Neutrophil (primary cell): ENCODE results near the gene PGF.

Experiments used
- H3K27ac ChIP-seq: fragments of 200-600 bp; sonication (generic); 2 replicates; pipeline ENCODE4 v1.5.1; 2016; ENCODE audit warnings: mild to moderate bottlenecking, moderate library complexity
- H3K27me3 ChIP-seq: fragments of 200-600 bp; sonication (generic); 2 replicates; pipeline ENCODE4 v1.6.0; 2016; ENCODE audit warnings: mild to moderate bottlenecking
- H3K36me3 ChIP-seq: fragments of 200-600 bp; sonication (generic); 2 replicates; pipeline ENCODE4 v1.5.1; 2017
- H3K4me1 ChIP-seq, 2 experiments: fragments of 200-600 bp in 1 of 2; sonication (generic) in 1 of 2; 1 replicate in 1 of 2; 2 replicates in 1 of 2; pipeline versions ENCODE4 v1.5.1 to v1.6.1; 2013 to 2016; ENCODE audit warnings: low read depth in 1 of 2, low read length in 1 of 2, mild to moderate bottlenecking in 1 of 2, moderate library complexity in 1 of 2; ENCODE audit not compliant: control insufficient read depth in 1 of 2, insufficient read depth in 1 of 2
- H3K4me3 ChIP-seq, 2 experiments: fragments of 200-600 bp in 1 of 2; sonication (generic) in 1 of 2; 1 replicate in 1 of 2; 2 replicates in 1 of 2; pipeline ENCODE4 v1.5.1; 2013 to 2016; ENCODE audit warnings: low read depth in 1 of 2, low read length in 1 of 2, mild to moderate bottlenecking in 1 of 2, moderate library complexity in 1 of 2
- H3K9me3 ChIP-seq: fragments of 200-600 bp; sonication (generic); 2 replicates; pipeline ENCODE4 v1.5.1; 2016
- TF ChIP-seq, protein P1 (sequence below): fragments of 200-600 bp; sonication (generic); IDR thresholded peaks from 2 replicates; pipeline ENCODE4 v1.5.1; 2016; ENCODE audit warnings: antibody characterized with exemption

PGF gene

GRCh38 chr14:74973905-74974363, 18.5 kb upstream of the PGF start:
- Histone ChIP-seq H3K36me3 (no peaks in the 10 kb centered on the region), H3K4me1 (no peaks in the 10 kb centered on the region), H3K27me3 (no peaks in the 10 kb centered on the region), H3K9me3 (no peaks in the 10 kb centered on the region), H3K4me3 (no peak overlapping the region), H3K27ac (no peak overlapping the region)
- TF ChIP-seq, protein P1, sequence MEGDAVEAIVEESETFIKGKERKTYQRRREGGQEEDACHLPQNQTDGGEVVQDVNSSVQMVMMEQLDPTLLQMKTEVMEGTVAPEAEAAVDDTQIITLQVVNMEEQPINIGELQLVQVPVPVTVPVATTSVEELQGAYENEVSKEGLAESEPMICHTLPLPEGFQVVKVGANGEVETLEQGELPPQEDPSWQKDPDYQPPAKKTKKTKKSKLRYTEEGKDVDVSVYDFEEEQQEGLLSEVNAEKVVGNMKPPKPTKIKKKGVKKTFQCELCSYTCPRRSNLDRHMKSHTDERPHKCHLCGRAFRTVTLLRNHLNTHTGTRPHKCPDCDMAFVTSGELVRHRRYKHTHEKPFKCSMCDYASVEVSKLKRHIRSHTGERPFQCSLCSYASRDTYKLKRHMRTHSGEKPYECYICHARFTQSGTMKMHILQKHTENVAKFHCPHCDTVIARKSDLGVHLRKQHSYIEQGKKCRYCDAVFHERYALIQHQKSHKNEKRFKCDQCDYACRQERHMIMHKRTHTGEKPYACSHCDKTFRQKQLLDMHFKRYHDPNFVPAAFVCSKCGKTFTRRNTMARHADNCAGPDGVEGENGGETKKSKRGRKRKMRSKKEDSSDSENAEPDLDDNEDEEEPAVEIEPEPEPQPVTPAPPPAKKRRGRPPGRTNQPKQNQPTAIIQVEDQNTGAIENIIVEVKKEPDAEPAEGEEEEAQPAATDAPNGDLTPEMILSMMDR = no peak

DNA sequence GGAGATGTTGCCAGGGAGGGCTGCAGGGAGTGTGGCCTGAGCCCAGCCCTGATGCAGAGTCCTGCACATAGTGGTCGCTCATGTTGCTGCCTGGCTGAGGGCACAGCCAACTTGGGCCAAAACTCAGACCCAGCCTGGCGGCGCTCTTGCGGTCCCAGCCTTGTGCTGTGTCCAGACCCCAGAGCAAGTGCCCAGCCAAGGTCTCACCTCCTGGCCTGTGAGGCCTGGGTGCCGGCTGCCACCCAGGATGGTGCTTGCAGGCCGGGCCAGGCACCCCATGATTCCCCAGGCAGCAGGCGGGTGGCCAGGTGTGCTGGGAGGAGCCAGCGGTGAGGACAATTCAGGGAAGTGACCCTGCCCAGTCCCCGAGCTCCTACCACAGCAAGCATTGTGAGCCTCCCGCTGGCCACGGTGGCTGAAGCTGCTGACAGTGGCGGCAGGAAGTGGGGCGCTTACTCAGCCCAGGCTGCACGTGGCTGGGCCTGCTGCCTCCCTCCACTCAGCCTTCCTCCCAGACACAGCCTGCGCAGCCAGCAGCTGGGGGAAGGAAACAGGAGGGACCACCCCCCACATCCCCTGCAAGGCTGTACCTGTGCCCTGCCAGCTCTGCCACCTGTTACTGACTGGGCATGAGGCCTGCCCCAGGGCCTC, 17.7 kb upstream of the PGF start:
- Histone ChIP-seq H3K9me3 (no peaks in the 10 kb centered on the region), H3K36me3 (no peaks in the 10 kb centered on the region), H3K4me1 (no peaks in the 10 kb centered on the region), H3K27ac (no peak overlapping the region), H3K4me3 (no peak overlapping the region), H3K27me3 (no peaks in the 10 kb centered on the region)
- TF ChIP-seq, protein P1 = no peak

DNA sequence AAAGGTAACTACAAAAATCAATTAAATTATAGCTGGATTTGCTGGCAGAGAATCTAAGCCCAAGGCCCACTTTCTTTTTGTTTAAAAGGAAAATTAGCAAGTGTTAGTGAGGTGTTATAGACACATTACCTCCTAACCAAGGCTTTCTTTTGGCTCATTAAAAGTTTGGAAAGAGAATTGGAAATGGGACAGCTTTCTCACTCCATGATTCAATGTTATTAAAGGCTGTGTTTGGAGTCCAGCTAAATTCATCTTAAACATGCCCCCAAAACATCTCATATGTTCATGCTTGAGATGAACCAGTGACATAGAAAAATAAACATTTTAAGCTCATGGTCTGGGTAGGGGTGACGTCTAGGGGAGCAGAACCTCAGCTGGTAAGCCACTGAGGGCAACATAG, 13.4 kb upstream of the PGF start:
- no peaks in the 10 kb centered on the region for H3K27me3 ChIP-seq
- no peaks in the 10 kb centered on the region for H3K9me3 ChIP-seq
- TF ChIP-seq, protein P1 = no peak
- H3K4me3 ChIP-seq = no peak overlapping the region
- H3K27ac ChIP-seq = no peak overlapping the region
- no peaks in the 10 kb centered on the region for H3K36me3 ChIP-seq
- no peaks in the 10 kb centered on the region for H3K4me1 ChIP-seq

DNA sequence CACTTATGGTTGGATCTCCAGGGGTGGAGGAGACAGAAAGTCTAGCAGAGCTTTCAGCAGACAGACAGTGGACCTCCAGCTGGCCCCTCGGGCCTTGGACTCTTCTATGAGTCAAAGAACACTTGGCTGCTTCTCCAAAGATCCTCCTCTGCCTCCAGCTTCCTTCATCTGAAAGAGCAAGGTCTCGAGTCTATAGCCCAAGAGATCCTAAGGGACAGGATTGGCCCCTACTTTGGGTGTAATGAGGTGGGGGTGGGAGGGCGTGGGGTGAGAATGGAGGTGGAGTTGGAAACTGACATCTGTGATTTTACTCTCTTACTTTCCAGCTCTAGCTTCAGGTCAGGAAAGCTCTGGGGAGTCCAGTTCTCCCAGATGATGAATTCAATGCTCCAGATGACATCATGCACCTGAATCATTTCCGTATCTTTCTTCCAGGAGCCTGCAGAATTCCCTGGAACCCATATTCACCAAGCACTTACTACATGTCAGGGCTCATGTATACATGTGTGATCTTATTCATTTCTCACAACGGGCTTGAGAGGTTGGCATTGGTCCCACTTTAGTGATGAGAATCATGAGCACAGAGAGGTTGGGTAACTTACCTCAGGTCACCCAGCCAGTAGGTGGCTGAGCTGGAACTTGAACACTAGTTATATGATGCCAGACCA, 10.2 kb upstream of the PGF start:
- H3K27ac ChIP-seq = no peak overlapping the region
- TF ChIP-seq, protein P1 = no peak
- H3K4me1 ChIP-seq = peaks cover 12 to 16% of the 10 kb centered on the region in 2 experiments
- no peaks in the 10 kb centered on the region for H3K36me3 ChIP-seq
- no peak overlapping the region for H3K4me3 ChIP-seq
- H3K27me3 ChIP-seq = no peaks in the 10 kb centered on the region
- H3K9me3 ChIP-seq = no peaks in the 10 kb centered on the region

- H3K9me3 ChIP-seq = no peaks in the 10 kb centered on the region
- H3K4me1 ChIP-seq = peaks cover 12 to 16% of the 10 kb centered on the region in 2 experiments
- H3K36me3 ChIP-seq = no peaks in the 10 kb centered on the region
- H3K27ac ChIP-seq = no peak overlapping the region
- TF ChIP-seq, protein P1 = no peak
- H3K27me3 ChIP-seq = no peaks in the 10 kb centered on the region
- H3K4me3 ChIP-seq = no peak overlapping the region
These were observed 9.5 kb upstream of the PGF start for GRCh38 chr14:74964787-74965485.
